Hepatocyte (in vitro differentiated cells): ENCODE results near the gene RBKS. TPM values are rescaled to one million over a fixed set of nuclear protein-coding genes. Genes with fewer than 3 reads are reported as not detected.

Source experiments
- DNase-seq: peaks from one replicate; pipeline ENCODE4 v3.0.0-alpha.2; 2016; ENCODE audit warnings: low spot score
- H2AFZ ChIP-seq: fragments of 200-600 bp; sonication (generic); 2 replicates; pipeline ENCODE4 v1.6.0; 2016; ENCODE audit warnings: antibody characterized with exemption, mild to moderate bottlenecking
- H3K27ac ChIP-seq: fragments of 200-600 bp; sonication (generic); 2 replicates; pipeline ENCODE4 v1.5.1; 2016; ENCODE audit warnings: mild to moderate bottlenecking
- H3K27me3 ChIP-seq: fragments of 200-600 bp; sonication (generic); 2 replicates; pipeline ENCODE4 v1.6.1; 2016
- H3K36me3 ChIP-seq: fragments of 200-600 bp; sonication (generic); replicated peaks from 2 replicates; pipeline ENCODE4 v1.5.1; 2016; ENCODE audit warnings: low read depth; ENCODE audit not compliant: insufficient read depth
- H3K4me1 ChIP-seq: fragments of 200-600 bp; sonication (generic); 2 replicates; pipeline ENCODE4 v1.5.1; 2016; ENCODE audit warnings: mild to moderate bottlenecking, moderate library complexity; ENCODE audit not compliant: insufficient read depth
- H3K4me2 ChIP-seq: fragments of 200-600 bp; sonication (generic); 2 replicates; pipeline ENCODE4 v1.6.0; 2016
- H3K4me3 ChIP-seq: fragments of 200-600 bp; sonication (generic); 2 replicates; pipeline ENCODE4 v1.5.1; 2016; ENCODE audit warnings: mild to moderate bottlenecking
- H3K79me2 ChIP-seq: fragments of 200-600 bp; sonication (generic); 2 replicates; pipeline ENCODE4 v1.6.0; 2017; ENCODE audit warnings: mild to moderate bottlenecking
- H3K9me2 ChIP-seq: fragments of 200-600 bp; sonication (generic); replicated peaks from 2 replicates; pipeline ENCODE4 v1.6.0; 2017; ENCODE audit warnings: mild to moderate bottlenecking; ENCODE audit not compliant: insufficient read depth
- H3K9me3 ChIP-seq: fragments of 200-600 bp; sonication (generic); 2 replicates; pipeline ENCODE4 v1.5.1; 2016; ENCODE audit warnings: low read depth, mild to moderate bottlenecking
- H4K20me1 ChIP-seq: fragments of 200-600 bp; sonication (generic); 2 replicates; pipeline ENCODE4 v1.6.0; 2016; ENCODE audit warnings: mild to moderate bottlenecking; ENCODE audit not compliant: insufficient read depth, poor library complexity, severe bottlenecking
- CTCF ChIP-seq: fragments of 200-600 bp; sonication (generic); IDR thresholded peaks from 2 replicates; pipeline ENCODE4 v1.5.1; 2016; ENCODE audit warnings: antibody characterized with exemption, mild to moderate bottlenecking; ENCODE audit not compliant: poor library complexity
- EZH2 ChIP-seq: fragments of 200-600 bp; sonication (generic); IDR thresholded peaks from 2 replicates; pipeline ENCODE4 v1.6.1; 2016; ENCODE audit warnings: antibody characterized with exemption, mild to moderate bottlenecking, borderline replicate concordance
- EZH2phosphoT487 ChIP-seq: fragments of 200-600 bp; sonication (generic); IDR thresholded peaks from one replicate; pipeline ENCODE4 v1.6.1; 2018; ENCODE audit warnings: antibody characterized with exemption, mild to moderate bottlenecking, low read depth, moderate library complexity; ENCODE audit not compliant: unreplicated experiment, severe bottlenecking
- WGBS: methylation state at CpG from one replicate; pipeline ENCODE4 v1.1.6; 2016; ENCODE audit warnings: low lambda C conversion rate; ENCODE audit errors: missing lambda C conversion rate; 5-methylcytosine and 5-hydroxymethylcytosine counted together
- polyA plus RNA-seq: library from polyadenylated mRNA; unstranded; fragments of >200 nt; fragmentation: Nextera tagmentation; extraction: Ambion mirVana; gene quantifications from 2 replicates; pipeline ENCODE4 v1.2.1, GENCODE V29; 2016
- total RNA-seq: library from RNA; depleted of rRNA; stranded (reverse); fragments of >200 nt; gene quantifications from 2 replicates; pipeline ENCODE4 v1.2.3, GENCODE V29; 2014

The RBKS gene
- total and polyA plus RNA-seq, 2 experiments from 2014 or later = 5.5 to 7.2 TPM

GRCh38 chr2:27907547-27907946 lies 17.4 kb upstream of the RBKS start:
- 49% methylated on average over 3 of the region's 3 CpGs for WGBS
- Histone ChIP-seq H3K9me2 (no peaks in the 10 kb centered on the region), H3K4me3 (no peak overlapping the region), H3K36me3 (no peaks in the 10 kb centered on the region), H3K4me1 (no peaks in the 10 kb centered on the region), H3K79me2 (no peaks in the 10 kb centered on the region), H3K27ac (no peak overlapping the region), H3K27me3 (no peaks in the 10 kb centered on the region), H2AFZ (no peak overlapping the region), H4K20me1 (no peaks in the 10 kb centered on the region), H3K4me2 (no peak overlapping the region), H3K9me3 (no peaks in the 10 kb centered on the region)
- no peak for DNase-seq
- TF ChIP-seq EZH2phosphoT487 (no peak), CTCF (no peak), EZH2 (no peak)

- H3K79me2 ChIP-seq = no peaks in the 10 kb centered on the region
Observed at GRCh38 chr2:27906074-27906473, 15.9 kb upstream of the RBKS start.

GRCh38 chr2:27904405-27904665 lies 14.1 kb upstream of the RBKS start:
- 79% methylated on average over 1 of the region's 1 CpG for WGBS

More at GRCh38 chr2:27906074-27906473, 15.9 kb upstream of the RBKS start:
- H3K4me1 ChIP-seq = no peaks in the 10 kb centered on the region
- no peaks in the 10 kb centered on the region for H3K9me2 ChIP-seq
- no peak overlapping the region for H2AFZ ChIP-seq
- H3K4me3 ChIP-seq = no peak overlapping the region
- no peaks in the 10 kb centered on the region for H3K9me3 ChIP-seq
- no peak overlapping the region for H3K27ac ChIP-seq
- H4K20me1 ChIP-seq = no peaks in the 10 kb centered on the region
- no peak for DNase-seq
- no peaks in the 10 kb centered on the region for H3K27me3 ChIP-seq
- H3K36me3 ChIP-seq = no peaks in the 10 kb centered on the region
- no peak overlapping the region for H3K4me2 ChIP-seq
- WGBS = 93% methylated on average over 1 of the region's 1 CpG
- TF ChIP-seq CTCF (no peak), EZH2phosphoT487 (no peak), EZH2 (no peak)

More at GRCh38 chr2:27904405-27904665, 14.1 kb upstream of the RBKS start:
- no peak for TF ChIP-seq EZH2phosphoT487
- TF ChIP-seq EZH2 = no peak
- TF ChIP-seq CTCF = no peak
- H2AFZ ChIP-seq = no peak overlapping the region
- H4K20me1 ChIP-seq = no peaks in the 10 kb centered on the region
- H3K27me3 ChIP-seq = no peaks in the 10 kb centered on the region
- H3K36me3 ChIP-seq = no peaks in the 10 kb centered on the region
- H3K79me2 ChIP-seq = peaks cover 5% of the 10 kb centered on the region
- no peak overlapping the region for H3K4me3 ChIP-seq
- no peak for DNase-seq
- no peaks in the 10 kb centered on the region for H3K9me2 ChIP-seq
- no peak overlapping the region for H3K4me2 ChIP-seq
- H3K9me3 ChIP-seq = no peaks in the 10 kb centered on the region
- H3K27ac ChIP-seq = no peak overlapping the region
- no peaks in the 10 kb centered on the region for H3K4me1 ChIP-seq
